ENCODE measurements around the gene UPK3B.
A peak's percentile ranks its signal among the peaks of the same experiment; 100 is the strongest.
"Not testable (repeated sequence)": the region's sequence is repeated elsewhere in the genome, so short reads cannot be mapped to it uniquely, and the experiment has no call there.

UPK3B gene

GRCh38 chr7:76509931-76510877, at the start of gene UPK3B:
Gene UPK3B, plus strand, starts transcription at chr7:76510552. Its CDS starts 101 bp downstream, at chr7:76510653.
- no peak for DNase-seq

- DNase-seq = not testable (repeated sequence)
Observed at GRCh38 chr7:76460767-76461166, 49.6 kb upstream of the UPK3B start.

GRCh38 chr7:76461464-76462101, 48.8 kb upstream of the UPK3B start, which contains the start of gene DTX2:
Gene DTX2, plus strand, starts transcription at chr7:76461709. Its CDS starts 18,801 bp downstream, at chr7:76480510.
- peak; percentile 27 to 54 for DNase-seq

- DNase-seq = not testable (repeated sequence)
Observed at GRCh38 chr7:76462271-76462882, 48.0 kb upstream of the UPK3B start.

GRCh38 chr7:76464959-76465358, 45.4 kb upstream of the UPK3B start:
- DNase-seq = not testable (repeated sequence)

- DNase-seq = not testable (repeated sequence)
Observed at GRCh38 chr7:76465950-76466349, 44.4 kb upstream of the UPK3B start.

- not testable (repeated sequence) for DNase-seq
Observed at GRCh38 chr7:76467743-76468404, 42.5 kb upstream of the UPK3B start.

GRCh38 chr7:76471556-76472221, 38.7 kb upstream of the UPK3B start:
- not testable (repeated sequence) for DNase-seq

GRCh38 chr7:76473097-76473496, 37.3 kb upstream of the UPK3B start:
- not testable (repeated sequence) for DNase-seq

- DNase-seq = not testable (repeated sequence)
Observed at GRCh38 chr7:76476280-76476679, 34.1 kb upstream of the UPK3B start.

GRCh38 chr7:76476742-76477474, 33.4 kb upstream of the UPK3B start:
- not testable (repeated sequence) for DNase-seq

- not testable (repeated sequence) for DNase-seq
Observed at GRCh38 chr7:76479628-76480027, 30.7 kb upstream of the UPK3B start.

- not testable (repeated sequence) for DNase-seq
Observed at GRCh38 chr7:76480403-76481253, 29.7 kb upstream of the UPK3B start.

GRCh38 chr7:76482660-76483059, 27.7 kb upstream of the UPK3B start:
- DNase-seq = not testable (repeated sequence)

GRCh38 chr7:76483081-76483480, 27.3 kb upstream of the UPK3B start:
- DNase-seq = not testable (repeated sequence)

- not testable (repeated sequence) for DNase-seq
Observed at GRCh38 chr7:76484456-76484855, 25.9 kb upstream of the UPK3B start.

GRCh38 chr7:76485822-76486610, 24.3 kb upstream of the UPK3B start:
- not testable (repeated sequence) for DNase-seq

GRCh38 chr7:76486618-76487017, 23.7 kb upstream of the UPK3B start:
- peak; percentile 32 to 37 for DNase-seq

- not testable (repeated sequence) for DNase-seq
Observed at GRCh38 chr7:76487969-76488368, 22.4 kb upstream of the UPK3B start.
